Tibial artery (tissue), 4 donors: ENCODE data around the gene N4BP2L2.

ENCODE experiments used
- DNase-seq, 2 donors: peaks; one replicate each; pipeline ENCODE4 v3.0.0-alpha.2; 2019
- H3K27ac ChIP-seq, 2 donors: fragments of 200-600 bp; sonication (generic) in 1 of 2; 1 replicate in 1 of 2; 2 replicates in 1 of 2; pipeline ENCODE4 v1.5.1; 2018 to 2019; ENCODE audit warnings: mild to moderate bottlenecking in 1 of 2
- H3K27me3 ChIP-seq, 2 donors: fragments of 200-600 bp; sonication (generic) in 1 of 2; one replicate each; pipeline versions ENCODE4 v1.5.1 to v1.6.0; 2016 to 2019
- H3K36me3 ChIP-seq, 3 donors: fragments of 200-600 bp; sonication (generic) in 2 of 3; one replicate each; pipeline ENCODE4 v1.5.1; 2016 to 2019; ENCODE audit warnings: mild to moderate bottlenecking in 2 of 3
- H3K4me1 ChIP-seq, 4 donors: fragments of 200-600 bp; sonication (generic) in 2 of 4; 1 replicate in 3 of 4; 2 replicates in 1 of 4; pipeline ENCODE4 v1.5.1; 2016 to 2019
- H3K4me3 ChIP-seq, 2 donors: fragments of 200-600 bp; sonication (generic) in 1 of 2; 1 replicate in 1 of 2; 2 replicates in 1 of 2; pipeline ENCODE4 v1.5.1; 2018 to 2019; ENCODE audit warnings: mild to moderate bottlenecking in 2 of 2
- H3K9me3 ChIP-seq, 3 donors: fragments of 200-600 bp; sonication (generic) in 1 of 3; one replicate each; pipeline ENCODE4 v1.5.1; 2016 to 2019
- CTCF ChIP-seq, 2 experiments: fragments of 200-600 bp in 1 of 2; fragments of 450-650 bp in 1 of 2; IDR thresholded peaks; one replicate each; pipeline ENCODE4 v1.5.1; 2017 to 2019; ENCODE audit warnings: antibody characterized with exemption in 2 of 2, mild to moderate bottlenecking in 1 of 2, moderate library complexity in 1 of 2
- intact Hi-C: fragments of 100-400 bp; cut with DNase I; formaldehyde crosslinking; loops from one replicate; pipeline ENCODE4 v1.15.0; 2023; ENCODE audit warnings: low total_unique reads

The N4BP2L2 gene

DNA sequence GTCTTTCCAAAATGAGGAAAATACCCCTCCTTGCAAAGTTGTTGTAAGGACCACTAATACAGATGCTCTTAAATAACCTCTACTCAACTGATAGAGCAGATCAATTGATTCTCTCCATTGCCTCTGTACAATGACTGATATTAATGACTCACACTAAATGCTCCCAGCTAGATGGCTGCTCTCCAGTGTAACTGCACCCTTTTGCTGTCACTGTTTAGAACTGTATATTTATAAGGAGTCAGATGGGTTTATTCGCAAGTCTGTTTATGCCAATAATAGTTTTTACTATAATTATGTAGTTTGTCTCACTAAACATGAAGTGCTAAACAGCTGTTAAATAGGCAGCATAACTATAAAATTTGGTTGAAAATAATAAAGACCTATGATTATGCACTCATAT is 89.6 kb downstream of the N4BP2L2 start:
- no peak for TF ChIP-seq CTCF (IDR thresholded peaks at IDR 0.05)
- Histone ChIP-seq H3K9me3 (peaks cover 0 to 9% (median 3%) of the 10 kb centered on the region in 3 donors), H3K36me3 (peaks cover 9 to 33% (median 28%) of the 10 kb centered on the region in 3 donors), H3K27ac (no peak overlapping the region), H3K4me1 (no peaks in the 10 kb centered on the region), H3K4me3 (no peak overlapping the region), H3K27me3 (no peaks in the 10 kb centered on the region)
- intact Hi-C loops: no loop called here
- no peak for DNase-seq

DNA sequence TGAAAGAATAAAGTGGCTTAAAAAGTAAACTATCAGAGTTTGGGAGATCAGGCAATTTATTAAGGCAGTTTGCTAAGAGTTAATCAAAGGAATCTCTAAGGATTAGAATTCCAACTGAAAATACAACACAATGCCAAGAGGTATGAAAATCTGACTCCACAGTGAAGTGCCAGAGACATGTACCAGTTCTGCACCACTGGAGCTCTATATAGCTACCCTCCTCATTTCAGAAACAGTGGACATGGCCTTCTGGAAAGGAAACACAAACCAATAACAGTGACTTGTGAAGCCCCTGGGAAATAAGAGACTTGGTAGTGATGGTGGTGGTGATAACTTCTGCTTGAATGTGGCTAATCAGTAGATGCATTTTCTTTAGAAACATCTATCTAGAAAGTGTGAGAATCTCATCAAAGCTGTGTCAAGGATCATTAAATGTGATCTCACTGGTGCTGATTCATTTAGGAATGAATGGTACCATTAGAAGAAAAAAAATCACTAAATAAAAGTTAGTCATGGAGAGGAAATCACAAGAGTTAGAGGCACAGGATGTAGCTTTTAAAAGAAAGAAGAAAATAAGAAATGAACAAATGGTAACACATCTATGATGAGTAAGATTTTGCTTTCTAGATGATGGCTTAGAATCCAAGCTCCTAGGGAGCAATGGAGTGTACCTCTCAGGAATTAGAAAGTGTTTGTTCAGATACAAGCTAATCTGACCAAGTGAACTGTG is 90.5 kb downstream of the N4BP2L2 start:
- Histone ChIP-seq H3K27ac (no peak overlapping the region), H3K4me3 (no peak overlapping the region), H3K4me1 (no peaks in the 10 kb centered on the region), H3K36me3 (peaks cover 9 to 35% (median 27%) of the 10 kb centered on the region in 3 donors), H3K9me3 (peaks cover 0 to 9% (median 3%) of the 10 kb centered on the region in 3 donors), H3K27me3 (no peaks in the 10 kb centered on the region)
- no peak for TF ChIP-seq CTCF (IDR thresholded peaks at IDR 0.05)
- intact Hi-C loops: no loop called here
- DNase-seq: no peak

- Histone ChIP-seq H3K36me3 (peaks cover 5 to 30% (median 18%) of the 10 kb centered on the region in 3 donors), H3K27me3 (no peaks in the 10 kb centered on the region), H3K27ac (no peak overlapping the region), H3K9me3 (peaks cover 0 to 6% (median 3%) of the 10 kb centered on the region in 3 donors), H3K4me3 (no peak overlapping the region), H3K4me1 (no peaks in the 10 kb centered on the region)
- no peak for TF ChIP-seq CTCF (IDR thresholded peaks at IDR 0.05)
- intact Hi-C loops: no loop called here
- DNase-seq: no peak
Measured at GRCh38 chr13:32446773-32447465, 91.7 kb downstream of the N4BP2L2 start.

DNA sequence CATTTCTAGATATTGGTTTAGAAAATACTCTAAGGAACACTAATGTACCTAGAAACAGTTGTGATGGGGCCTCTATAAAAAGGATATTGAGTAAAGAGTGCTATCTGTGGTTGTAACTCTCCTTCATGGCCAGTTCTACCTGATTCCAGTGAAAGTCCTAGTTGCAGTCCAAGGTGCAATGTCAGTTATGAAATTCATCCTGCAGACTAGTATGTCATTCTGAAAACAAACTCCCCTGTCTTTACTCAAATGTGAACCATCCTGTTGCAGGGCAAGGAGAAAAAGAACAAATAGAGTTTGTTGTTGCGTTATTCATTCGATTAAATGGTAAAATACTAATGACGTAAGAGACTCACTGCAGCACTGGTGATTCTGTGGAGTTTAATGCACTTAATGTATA is 92.4 kb downstream of the N4BP2L2 start:
- H3K4me1 ChIP-seq: no peaks in the 10 kb centered on the region
- no peak for TF ChIP-seq CTCF (IDR thresholded peaks at IDR 0.05)
- intact Hi-C loops: no loop called here
- H3K36me3 ChIP-seq: peaks cover 0 to 23% (median 13%) of the 10 kb centered on the region in 3 donors
- no peak overlapping the region for H3K4me3 ChIP-seq
- no peak overlapping the region for H3K27ac ChIP-seq
- no peaks in the 10 kb centered on the region for H3K27me3 ChIP-seq
- H3K9me3 ChIP-seq: no peaks in the 10 kb centered on the region
- DNase-seq: no peak

GRCh38 chr13:32445461-32445860 is 93.1 kb downstream of the N4BP2L2 start:
- no peaks in the 10 kb centered on the region for H3K4me1 ChIP-seq
- no peaks in the 10 kb centered on the region for H3K27me3 ChIP-seq
- H3K9me3 ChIP-seq: no peaks in the 10 kb centered on the region
- TF ChIP-seq CTCF (IDR thresholded peaks at IDR 0.05): no peak
- peaks cover 0 to 18% (median 13%) of the 10 kb centered on the region in 3 donors for H3K36me3 ChIP-seq
- DNase-seq: no peak
- intact Hi-C loops: no loop called here
- no peak overlapping the region for H3K27ac ChIP-seq
- H3K4me3 ChIP-seq: no peak overlapping the region
